ENCODE results near the gene ZNF544. TPM values are rescaled to one million over a fixed set of nuclear protein-coding genes. Genes with fewer than 3 reads are reported as not detected.

ZNF544 gene
- total RNA-seq, 1 experiment from 2014 or later, result 29.5 TPM

GRCh38 chr19:58209577-58209976 is 19.1 kb upstream of the ZNF544 start:
- Histone ChIP-seq H4K20me1 (ENCODE audit: insufficient read depth) (no peaks in the 10 kb centered on the region), H3K4me2 (no peak overlapping the region), H3F3A (ENCODE audit: insufficient read depth, low read depth) (peaks cover 10% of the 10 kb centered on the region), H3K9me2 (ENCODE audit: insufficient read depth) (no peaks in the 10 kb centered on the region), H3K4me1 (replicated peaks; ENCODE audit: insufficient read depth) (no peaks in the 10 kb centered on the region), H3K36me3 (ENCODE audit: low read depth) (peaks cover 94% of the 10 kb centered on the region), H3K27me3 (ENCODE audit: insufficient read depth, low read depth) (no peaks in the 10 kb centered on the region), H3K9me3 (ENCODE audit: insufficient read depth, low read depth) (peaks cover 100% of the 10 kb centered on the region), H3K27ac (no peak overlapping the region), H2AFZ (no peak overlapping the region), H3K79me2 (ENCODE audit: low read depth) (no peaks in the 10 kb centered on the region), H3K4me3 (no peak overlapping the region)
- CTCF ChIA-PET, result no interaction called here
- peak in 1 of 2 experiments; percentile 32 for DNase-seq
- TF ChIP-seq EZH2 (IDR thresholded peaks at IDR 0.05; ENCODE audit: low read depth) (no peak), CTCF (conservative IDR thresholded peaks at IDR 0.05) (no peak)
- intact Hi-C loops (cut with micrococcal nuclease; ENCODE audit: unreplicated experiment), result no loop called here
- no TSS peak for BruUV-seq (replicated peaks)
- POLR2A ChIA-PET (ENCODE audit: unreplicated experiment), result interaction anchor here (0.6 kb wide), 1 partner anchor 164 kb away, joined by 5 read pairs; no protein-coding TSS in a partner anchor

- no peaks in the 10 kb centered on the region for H3K4me1 ChIP-seq (replicated peaks; ENCODE audit: insufficient read depth)
- H3K9me2 ChIP-seq (ENCODE audit: insufficient read depth), result no peaks in the 10 kb centered on the region
- H3F3A ChIP-seq (ENCODE audit: insufficient read depth, low read depth), result peaks cover 10% of the 10 kb centered on the region
- peak overlapping the region; percentile 5; the same call in 1 of the 2 replicates for H3K4me3 ChIP-seq
- TF ChIP-seq CTCF (conservative IDR thresholded peaks at IDR 0.05), result no peak
- TF ChIP-seq EZH2 (IDR thresholded peaks at IDR 0.05; ENCODE audit: low read depth), result no peak
- no peak overlapping the region for H3K27ac ChIP-seq
- no peaks in the 10 kb centered on the region for H3K27me3 ChIP-seq (ENCODE audit: insufficient read depth, low read depth)
- no TSS peak for BruUV-seq (replicated peaks)
- CTCF ChIA-PET, result interaction anchor here (0.6 kb wide), 1 partner anchor 68 kb away, joined by 3 read pairs; no protein-coding TSS in a partner anchor
- no peaks in the 10 kb centered on the region for H3K79me2 ChIP-seq (ENCODE audit: low read depth)
- H4K20me1 ChIP-seq (ENCODE audit: insufficient read depth), result no peaks in the 10 kb centered on the region
- H3K9me3 ChIP-seq (ENCODE audit: insufficient read depth, low read depth), result peaks cover 97% of the 10 kb centered on the region
- peaks cover 65% of the 10 kb centered on the region for H3K36me3 ChIP-seq (ENCODE audit: low read depth)
- no peak for DNase-seq
- H3K4me2 ChIP-seq, result no peak overlapping the region
- intact Hi-C loops (cut with micrococcal nuclease; ENCODE audit: unreplicated experiment), result no loop called here
- POLR2A ChIA-PET (ENCODE audit: unreplicated experiment), result interaction anchor here (0.6 kb wide), 1 partner anchor 197 kb away, joined by 3 read pairs; no protein-coding TSS in a partner anchor
- no peak overlapping the region for H2AFZ ChIP-seq
Measured at GRCh38 chr19:58212336-58213074, 16.2 kb upstream of the ZNF544 start.

- Histone ChIP-seq H3K27ac (no peak overlapping the region), H3F3A (ENCODE audit: insufficient read depth, low read depth) (peaks cover 10% of the 10 kb centered on the region), H3K4me3 (peak overlapping the region; percentile 5; the same call in 1 of the 2 replicates), H3K36me3 (ENCODE audit: low read depth) (peaks cover 59% of the 10 kb centered on the region), H3K9me3 (ENCODE audit: insufficient read depth, low read depth) (peaks cover 95% of the 10 kb centered on the region), H4K20me1 (ENCODE audit: insufficient read depth) (no peaks in the 10 kb centered on the region), H3K79me2 (ENCODE audit: low read depth) (no peaks in the 10 kb centered on the region), H3K27me3 (ENCODE audit: insufficient read depth, low read depth) (no peaks in the 10 kb centered on the region), H3K9me2 (ENCODE audit: insufficient read depth) (no peaks in the 10 kb centered on the region), H2AFZ (no peak overlapping the region), H3K4me1 (replicated peaks; ENCODE audit: insufficient read depth) (no peaks in the 10 kb centered on the region), H3K4me2 (no peak overlapping the region)
- ChIA-PET POLR2A (ENCODE audit: unreplicated experiment) (no interaction called here), CTCF (interaction anchor here (0.6 kb wide), 1 partner anchor 68 kb away, joined by 3 read pairs; no protein-coding TSS in a partner anchor)
- BruUV-seq (replicated peaks), result no TSS peak
- TF ChIP-seq EZH2 (IDR thresholded peaks at IDR 0.05; ENCODE audit: low read depth) (no peak), CTCF (conservative IDR thresholded peaks at IDR 0.05) (no peak)
- no peak for DNase-seq
- intact Hi-C loops (cut with micrococcal nuclease; ENCODE audit: unreplicated experiment), result no loop called here
Measured at GRCh38 chr19:58213075-58213369, 15.7 kb upstream of the ZNF544 start.
